HepG2 (cell line): ENCODE data around the gene NCKAP5L. TPM values are rescaled to one million over a fixed set of nuclear protein-coding genes. Genes with fewer than 3 reads are reported as not detected.

Experiments
- DPF2 ChIP-seq: sonication (generic); formaldehyde crosslinking; IDR thresholded peaks from 2 replicates; pipeline ENCODE4 v1.4.0; 2020; ENCODE audit warnings: mild to moderate bottlenecking, low read depth, missing genetic modification reagents, borderline replicate concordance
- GABPA ChIP-seq, 2 experiments: IDR thresholded peaks; 2 replicates each; pipeline ENCODE4 v1.6.1; 2011 to 2016; ENCODE audit warnings: low read depth in 2 of 2, low read length in 1 of 2, missing biosample characterization in 1 of 2, missing genetic modification characterization in 1 of 2
- HDAC1 ChIP-seq: sonication (generic); formaldehyde crosslinking; IDR thresholded peaks from 2 replicates; pipeline ENCODE4 v1.5.1; 2020; ENCODE audit warnings: mild to moderate bottlenecking, missing genetic modification reagents
- ISL2 ChIP-seq: sonication (generic); formaldehyde crosslinking; IDR thresholded peaks from 2 replicates; pipeline ENCODE4 v1.5.0; 2020; ENCODE audit warnings: missing genetic modification reagents
- SALL1 ChIP-seq: sonication (generic); formaldehyde crosslinking; IDR thresholded peaks from 2 replicates; pipeline ENCODE4 v1.8.0; 2022; ENCODE audit warnings: mild to moderate bottlenecking, missing genetic modification reagents
- SOX5 ChIP-seq: IDR thresholded peaks from 2 replicates; pipeline ENCODE4 v1.6.1; 2016; ENCODE audit warnings: borderline replicate concordance
- TGIF2 ChIP-seq: IDR thresholded peaks from 2 replicates; pipeline ENCODE4 v1.6.1; 2016; ENCODE audit warnings: control low read depth, missing compliant biosample characterization
- ZNF205 ChIP-seq: IDR thresholded peaks from 2 replicates; pipeline ENCODE4 v1.6.1; 2018; ENCODE audit warnings: missing biosample characterization, missing genetic modification reagents
- ZNF337 ChIP-seq: sonication (generic); formaldehyde crosslinking; IDR thresholded peaks from 2 replicates; pipeline ENCODE4 v1.5.1; 2020; ENCODE audit warnings: missing genetic modification reagents, low read depth, mild to moderate bottlenecking, borderline replicate concordance
- ZNF547 ChIP-seq: sonication (generic); formaldehyde crosslinking; IDR thresholded peaks from 2 replicates; pipeline ENCODE4 v1.5.1; 2020; ENCODE audit warnings: mild to moderate bottlenecking, missing genetic modification reagents
- ZNF605 ChIP-seq: sonication (generic); formaldehyde crosslinking; IDR thresholded peaks from 2 replicates; pipeline ENCODE4 v1.8.0; 2022; ENCODE audit warnings: mild to moderate bottlenecking, missing genetic modification reagents
- polyA plus RNA-seq, 8 experiments: library from polyadenylated mRNA; depleted of rRNA in 3 of 8; stranded (reverse) in 7 of 8; unstranded in 1 of 8; fragments of >200 nt; fragmentation: Illumina TruSeq in 4 of 8; extraction: Trizol in 4 of 8; gene quantifications; 2 replicates each; pipeline versions ENCODE4 v1.2.1 to v1.2.3, GENCODE V29; 2011 to 2016; ENCODE audit warnings: low read depth in 4 of 8, missing spikeins in 1 of 8, mixed read lengths in 1 of 8; ENCODE audit not compliant: insufficient read depth in 1 of 8
- total RNA-seq, 5 experiments: library from RNA; depleted of rRNA; stranded (reverse); fragments of >200 nt; fragmentation: Illumina TruSeq; extraction: Trizol; gene quantifications; 2 replicates each; pipeline ENCODE4 v1.2.3, GENCODE V29; 2016; ENCODE audit warnings: low read depth in 1 of 5
- TF ChIP-seq, protein P1 (sequence below): sonication (generic); formaldehyde crosslinking; IDR thresholded peaks from 2 replicates; pipeline ENCODE4 v1.4.0; 2020; ENCODE audit warnings: mild to moderate bottlenecking, missing genetic modification reagents, borderline replicate concordance
- TF ChIP-seq, protein P2 (sequence below): sonication (generic); formaldehyde crosslinking; IDR thresholded peaks from 2 replicates; pipeline ENCODE4 v1.4.0; 2020; ENCODE audit warnings: missing genetic modification reagents
- TF ChIP-seq, protein P3 (sequence below): sonication (generic); formaldehyde crosslinking; IDR thresholded peaks from 2 replicates; pipeline ENCODE4 v1.4.0; 2020; ENCODE audit warnings: missing genetic modification reagents
- TF ChIP-seq, protein P4 (sequence below): IDR thresholded peaks from 2 replicates; pipeline ENCODE4 v1.6.1; 2016; ENCODE audit warnings: missing genetic modification reagents, missing compliant biosample characterization
- TF ChIP-seq, protein P5 (sequence below): sonication (generic); formaldehyde crosslinking; IDR thresholded peaks from 2 replicates; pipeline ENCODE4 v1.8.1; 2023; ENCODE audit warnings: mild to moderate bottlenecking, missing genetic modification reagents

NCKAP5L gene
- total and polyA plus RNA-seq, 2 of the 13 experiments (the other 11 are each of a cell fraction or from before 2014, with no cell fraction given), result 4.1 to 9.0 TPM

DNA sequence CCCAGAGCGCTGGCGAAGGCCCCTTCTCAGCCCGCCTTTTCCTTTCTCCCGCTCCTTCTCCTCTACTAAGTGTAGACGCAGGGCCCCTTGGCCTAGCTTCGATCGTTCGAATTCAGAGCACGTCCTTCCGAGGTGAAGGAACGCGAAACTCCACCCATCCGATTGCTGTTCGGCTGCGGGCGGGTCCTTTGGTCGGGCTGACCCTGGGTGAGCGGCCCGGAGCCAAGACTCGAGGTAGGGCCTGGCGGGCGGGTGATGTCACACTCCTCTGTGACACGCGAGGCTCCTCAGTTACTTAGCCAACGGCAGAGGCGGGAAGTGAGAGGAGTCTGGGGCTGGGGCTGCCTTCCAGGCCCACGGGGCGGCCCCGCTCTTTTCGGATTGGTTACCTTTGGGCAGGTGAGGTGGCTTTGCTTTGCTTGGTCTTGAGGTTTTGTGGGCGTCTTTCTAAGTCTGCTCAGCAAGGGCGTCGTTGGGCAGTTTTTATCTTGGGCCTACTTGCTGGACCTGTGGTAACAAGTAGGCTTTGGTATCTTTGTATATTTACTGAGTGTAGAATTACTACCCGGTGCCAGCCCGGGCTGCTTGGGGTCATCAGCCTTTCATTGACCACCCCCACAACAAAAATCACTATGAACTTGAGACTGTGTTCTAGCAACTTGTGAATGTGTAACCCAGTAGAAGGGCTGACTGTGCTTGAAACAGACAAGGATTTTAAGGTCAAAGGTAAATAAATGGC, 86.2 kb downstream of the NCKAP5L start (continued):
- TF ChIP-seq HDAC1 (CRISPR knock-in tag) (peak; percentile 32), ZNF547 (0 out of 2 replicates have a peak, but pooled peaks have one; percentile 17), ZNF337 (no peak), SALL1 (CRISPR knock-in tag) (0 out of 2 replicates have a peak, but pooled peaks have one; percentile 42), GABPA (IDR thresholded peaks at IDR 0.05; ENCODE audit: low read depth, low read length) (no peak), GABPA (CRISPR knock-in tag; IDR thresholded peaks at IDR 0.05; ENCODE audit: low read depth) (peak; percentile 16; the same call in 1 of the 2 replicates), ISL2 (no peak), TGIF2 (CRISPR knock-in tag) (0 out of 2 replicates have a peak, but pooled peaks have one; percentile 13), DPF2 (CRISPR knock-in tag) (no peak), ZNF605 (CRISPR knock-in tag) (no peak), ZNF205 (peak; percentile 92), SOX5 (CRISPR knock-in tag) (peak; percentile 9; the same call in 1 of the 2 replicates)
- TF ChIP-seq, protein P1, sequence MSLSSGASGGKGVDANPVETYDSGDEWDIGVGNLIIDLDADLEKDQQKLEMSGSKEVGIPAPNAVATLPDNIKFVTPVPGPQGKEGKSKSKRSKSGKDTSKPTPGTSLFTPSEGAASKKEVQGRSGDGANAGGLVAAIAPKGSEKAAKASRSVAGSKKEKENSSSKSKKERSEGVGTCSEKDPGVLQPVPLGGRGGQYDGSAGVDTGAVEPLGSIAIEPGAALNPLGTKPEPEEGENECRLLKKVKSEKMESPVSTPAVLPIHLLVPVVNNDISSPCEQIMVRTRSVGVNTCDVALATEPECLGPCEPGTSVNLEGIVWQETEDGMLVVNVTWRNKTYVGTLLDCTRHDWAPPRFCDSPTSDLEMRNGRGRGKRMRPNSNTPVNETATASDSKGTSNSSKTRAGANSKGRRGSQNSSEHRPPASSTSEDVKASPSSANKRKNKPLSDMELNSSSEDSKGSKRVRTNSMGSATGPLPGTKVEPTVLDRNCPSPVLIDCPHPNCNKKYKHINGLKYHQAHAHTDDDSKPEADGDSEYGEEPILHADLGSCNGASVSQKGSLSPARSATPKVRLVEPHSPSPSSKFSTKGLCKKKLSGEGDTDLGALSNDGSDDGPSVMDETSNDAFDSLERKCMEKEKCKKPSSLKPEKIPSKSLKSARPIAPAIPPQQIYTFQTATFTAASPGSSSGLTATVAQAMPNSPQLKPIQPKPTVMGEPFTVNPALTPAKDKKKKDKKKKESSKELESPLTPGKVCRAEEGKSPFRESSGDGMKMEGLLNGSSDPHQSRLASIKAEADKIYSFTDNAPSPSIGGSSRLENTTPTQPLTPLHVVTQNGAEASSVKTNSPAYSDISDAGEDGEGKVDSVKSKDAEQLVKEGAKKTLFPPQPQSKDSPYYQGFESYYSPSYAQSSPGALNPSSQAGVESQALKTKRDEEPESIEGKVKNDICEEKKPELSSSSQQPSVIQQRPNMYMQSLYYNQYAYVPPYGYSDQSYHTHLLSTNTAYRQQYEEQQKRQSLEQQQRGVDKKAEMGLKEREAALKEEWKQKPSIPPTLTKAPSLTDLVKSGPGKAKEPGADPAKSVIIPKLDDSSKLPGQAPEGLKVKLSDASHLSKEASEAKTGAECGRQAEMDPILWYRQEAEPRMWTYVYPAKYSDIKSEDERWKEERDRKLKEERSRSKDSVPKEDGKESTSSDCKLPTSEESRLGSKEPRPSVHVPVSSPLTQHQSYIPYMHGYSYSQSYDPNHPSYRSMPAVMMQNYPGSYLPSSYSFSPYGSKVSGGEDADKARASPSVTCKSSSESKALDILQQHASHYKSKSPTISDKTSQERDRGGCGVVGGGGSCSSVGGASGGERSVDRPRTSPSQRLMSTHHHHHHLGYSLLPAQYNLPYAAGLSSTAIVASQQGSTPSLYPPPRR (CRISPR knock-in tag), result peak; percentile 52; the same call in 1 of the 2 replicates
- TF ChIP-seq, protein P2, sequence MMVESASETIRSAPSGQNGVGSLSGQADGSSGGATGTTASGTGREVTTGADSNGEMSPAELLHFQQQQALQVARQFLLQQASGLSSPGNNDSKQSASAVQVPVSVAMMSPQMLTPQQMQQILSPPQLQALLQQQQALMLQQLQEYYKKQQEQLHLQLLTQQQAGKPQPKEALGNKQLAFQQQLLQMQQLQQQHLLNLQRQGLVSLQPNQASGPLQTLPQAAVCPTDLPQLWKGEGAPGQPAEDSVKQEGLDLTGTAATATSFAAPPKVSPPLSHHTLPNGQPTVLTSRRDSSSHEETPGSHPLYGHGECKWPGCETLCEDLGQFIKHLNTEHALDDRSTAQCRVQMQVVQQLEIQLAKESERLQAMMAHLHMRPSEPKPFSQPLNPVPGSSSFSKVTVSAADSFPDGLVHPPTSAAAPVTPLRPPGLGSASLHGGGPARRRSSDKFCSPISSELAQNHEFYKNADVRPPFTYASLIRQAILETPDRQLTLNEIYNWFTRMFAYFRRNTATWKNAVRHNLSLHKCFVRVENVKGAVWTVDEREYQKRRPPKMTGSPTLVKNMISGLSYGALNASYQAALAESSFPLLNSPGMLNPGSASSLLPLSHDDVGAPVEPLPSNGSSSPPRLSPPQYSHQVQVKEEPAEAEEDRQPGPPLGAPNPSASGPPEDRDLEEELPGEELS (CRISPR knock-in tag), result peak; percentile 69
- TF ChIP-seq, protein P3, sequence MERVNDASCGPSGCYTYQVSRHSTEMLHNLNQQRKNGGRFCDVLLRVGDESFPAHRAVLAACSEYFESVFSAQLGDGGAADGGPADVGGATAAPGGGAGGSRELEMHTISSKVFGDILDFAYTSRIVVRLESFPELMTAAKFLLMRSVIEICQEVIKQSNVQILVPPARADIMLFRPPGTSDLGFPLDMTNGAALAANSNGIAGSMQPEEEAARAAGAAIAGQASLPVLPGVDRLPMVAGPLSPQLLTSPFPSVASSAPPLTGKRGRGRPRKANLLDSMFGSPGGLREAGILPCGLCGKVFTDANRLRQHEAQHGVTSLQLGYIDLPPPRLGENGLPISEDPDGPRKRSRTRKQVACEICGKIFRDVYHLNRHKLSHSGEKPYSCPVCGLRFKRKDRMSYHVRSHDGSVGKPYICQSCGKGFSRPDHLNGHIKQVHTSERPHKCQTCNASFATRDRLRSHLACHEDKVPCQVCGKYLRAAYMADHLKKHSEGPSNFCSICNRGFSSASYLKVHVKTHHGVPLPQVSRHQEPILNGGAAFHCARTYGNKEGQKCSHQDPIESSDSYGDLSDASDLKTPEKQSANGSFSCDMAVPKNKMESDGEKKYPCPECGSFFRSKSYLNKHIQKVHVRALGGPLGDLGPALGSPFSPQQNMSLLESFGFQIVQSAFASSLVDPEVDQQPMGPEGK (CRISPR knock-in tag), result peak; percentile 91
- TF ChIP-seq, protein P4, sequence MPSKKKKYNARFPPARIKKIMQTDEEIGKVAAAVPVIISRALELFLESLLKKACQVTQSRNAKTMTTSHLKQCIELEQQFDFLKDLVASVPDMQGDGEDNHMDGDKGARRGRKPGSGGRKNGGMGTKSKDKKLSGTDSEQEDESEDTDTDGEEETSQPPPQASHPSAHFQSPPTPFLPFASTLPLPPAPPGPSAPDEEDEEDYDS (CRISPR knock-in tag), result no peak
- TF ChIP-seq, protein P5, sequence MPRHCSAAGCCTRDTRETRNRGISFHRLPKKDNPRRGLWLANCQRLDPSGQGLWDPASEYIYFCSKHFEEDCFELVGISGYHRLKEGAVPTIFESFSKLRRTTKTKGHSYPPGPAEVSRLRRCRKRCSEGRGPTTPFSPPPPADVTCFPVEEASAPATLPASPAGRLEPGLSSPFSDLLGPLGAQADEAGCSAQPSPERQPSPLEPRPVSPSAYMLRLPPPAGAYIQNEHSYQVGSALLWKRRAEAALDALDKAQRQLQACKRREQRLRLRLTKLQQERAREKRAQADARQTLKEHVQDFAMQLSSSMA, result no peak
